A549 (cell line): ENCODE data around the gene GNAL.

Experiments
- BHLHE40 ChIP-seq: IDR thresholded peaks from 2 replicates; pipeline ENCODE4 v1.6.1; 2012; ENCODE audit warnings: low read depth, low read length, inconsistent platforms
- CHD2 ChIP-seq: fragments of 150-350 bp; IDR thresholded peaks from 2 replicates; pipeline ENCODE4 v1.6.1; 2014; ENCODE audit warnings: low read length; ENCODE audit not compliant: partially characterized antibody
- CTCF ChIP-seq: fragments of >200 bp; sonication (Bioruptor Twin); formaldehyde crosslinking; IDR thresholded peaks from 3 replicates; pipeline ENCODE4 v1.5.1; 2016
- FOSL2 ChIP-seq, 2 experiments: fragments of 450-650 bp in 1 of 2; fragments of >200 bp in 1 of 2; sonication (Bioruptor Twin) in 1 of 2; formaldehyde crosslinking; IDR thresholded peaks; 2 replicates each; pipeline versions ENCODE4 v1.5.0 to v1.6.1; 2016 to 2020; ENCODE audit warnings: mild to moderate bottlenecking in 1 of 2, moderate library complexity in 1 of 2
- POLR2A ChIP-seq: IDR thresholded peaks from 2 replicates; pipeline ENCODE4 v1.6.1; 2012; ENCODE audit warnings: mild to moderate bottlenecking, low read length
- RAD21 ChIP-seq, 2 experiments: fragments of >200 bp in 1 of 2; sonication (Bioruptor Twin) in 1 of 2; formaldehyde crosslinking in 1 of 2; IDR thresholded peaks in 1 of 2; conservative IDR thresholded peaks in 1 of 2; 2 replicates in 1 of 2; 3 replicates in 1 of 2; pipeline ENCODE4 v1.6.1; 2012 to 2018; ENCODE audit warnings: inconsistent platforms in 1 of 2

- TF ChIP-seq FOSL2 (IDR thresholded peaks at IDR 0.05): no peak
- no peak for TF ChIP-seq FOSL2 (CRISPR knock-in tag; IDR thresholded peaks at IDR 0.05)
- TF ChIP-seq RAD21 (conservative IDR thresholded peaks at IDR 0.05 in 1 of 2, IDR thresholded peaks at IDR 0.05 in 1 of 2): no peak
- no peak for TF ChIP-seq POLR2A
- TF ChIP-seq CTCF: no peak
- no peak for TF ChIP-seq CHD2
- no peak for TF ChIP-seq BHLHE40
These were observed 16.1 kb upstream of the GNAL start for GRCh38 chr18:11672846-11673454.
